NCI-H2107 treated with DMSO at 0.1 percent for 48 hours (cell line): ENCODE results near the gene TK1.

Experiments
- DNase-seq: peaks from one replicate; lab custom pipeline; 2025; ENCODE audit not compliant: unreplicated experiment; lab: John Stamatoyannopoulos, UW

The TK1 gene

GRCh38 chr17:78125138-78125913 lies 61.5 kb downstream of the TK1 start:
- no peak for DNase-seq

GRCh38 chr17:78124836-78125137 lies 62.1 kb downstream of the TK1 start:
- DNase-seq: no peak
